ENCODE measurements around the gene APLF. TPM values are rescaled to one million over a fixed set of nuclear protein-coding genes. Genes with fewer than 3 reads are reported as not detected.

APLF gene
- total RNA-seq, 1 donor from 2014 or later, result 2.5 TPM

DNA sequence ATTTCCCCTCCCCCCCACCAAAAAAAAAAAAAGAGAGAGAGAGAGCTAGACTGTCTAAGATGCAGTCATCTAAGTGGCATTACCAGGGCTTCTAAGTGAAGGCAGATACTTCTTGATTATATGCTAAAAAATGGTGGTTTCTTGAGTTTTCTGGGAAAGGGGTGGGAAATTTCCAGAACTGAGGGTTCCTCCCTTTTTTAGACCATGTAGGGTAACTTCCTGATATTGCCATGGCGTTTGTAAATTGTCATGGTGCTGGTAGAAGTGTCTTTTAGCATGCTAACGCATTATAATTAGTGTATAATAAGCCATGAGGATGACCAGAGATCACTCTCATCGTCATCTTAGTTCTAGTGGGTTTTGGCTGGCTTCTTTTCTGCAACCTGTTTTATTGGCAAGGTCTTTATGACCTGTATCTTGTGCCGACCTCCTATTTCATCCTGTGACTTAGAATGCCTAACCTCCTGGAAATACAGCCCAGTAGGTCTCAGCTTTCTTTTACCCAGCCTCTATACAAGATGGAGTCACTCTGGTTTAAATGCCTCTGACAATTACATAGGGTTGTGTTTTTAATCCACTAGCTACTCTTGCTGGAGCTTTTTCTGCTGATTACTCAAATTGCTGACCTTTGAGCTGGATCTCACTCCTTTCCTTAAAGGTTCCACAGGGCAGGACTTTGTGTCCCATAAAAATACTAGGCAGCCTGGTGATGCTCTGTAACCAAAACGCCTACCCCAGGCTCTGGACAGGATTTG lies 145.6 kb downstream of the APLF start:
- Histone ChIP-seq H3K9me3 (ENCODE audit: insufficient read depth, low read depth, low read length) (no peaks in the 10 kb centered on the region), H3K36me3 (ENCODE audit: insufficient read depth, low read length) (no peaks in the 10 kb centered on the region), H3K9ac (ENCODE audit: low read length) (no peak overlapping the region), H3K79me2 (ENCODE audit: insufficient read depth, low read length) (no peaks in the 10 kb centered on the region), H3K4me3 (ENCODE audit: insufficient read depth, low read depth, low read length) (no peak overlapping the region), H3K4me1 (ENCODE audit: insufficient read depth, low read length) (no peaks in the 10 kb centered on the region), H3K4me2 (ENCODE audit: low read length) (no peak overlapping the region), H3K27ac (ENCODE audit: low read depth, low read length) (no peak overlapping the region), H4K20me1 (ENCODE audit: insufficient read depth, low read length) (no peaks in the 10 kb centered on the region), H3K27me3 (ENCODE audit: insufficient read depth, low read length) (no peaks in the 10 kb centered on the region), H2AFZ (ENCODE audit: low read depth, low read length) (no peak overlapping the region)
- no peak overlapping the region for H3K4me3 Mint-ChIP-seq (ENCODE audit: unreplicated experiment)
- FAIRE-seq, result no peak
- no peak for TF ChIP-seq EZH2 (IDR thresholded peaks at IDR 0.05; ENCODE audit: insufficient read depth, low read length)
- TF ChIP-seq, protein P1, sequence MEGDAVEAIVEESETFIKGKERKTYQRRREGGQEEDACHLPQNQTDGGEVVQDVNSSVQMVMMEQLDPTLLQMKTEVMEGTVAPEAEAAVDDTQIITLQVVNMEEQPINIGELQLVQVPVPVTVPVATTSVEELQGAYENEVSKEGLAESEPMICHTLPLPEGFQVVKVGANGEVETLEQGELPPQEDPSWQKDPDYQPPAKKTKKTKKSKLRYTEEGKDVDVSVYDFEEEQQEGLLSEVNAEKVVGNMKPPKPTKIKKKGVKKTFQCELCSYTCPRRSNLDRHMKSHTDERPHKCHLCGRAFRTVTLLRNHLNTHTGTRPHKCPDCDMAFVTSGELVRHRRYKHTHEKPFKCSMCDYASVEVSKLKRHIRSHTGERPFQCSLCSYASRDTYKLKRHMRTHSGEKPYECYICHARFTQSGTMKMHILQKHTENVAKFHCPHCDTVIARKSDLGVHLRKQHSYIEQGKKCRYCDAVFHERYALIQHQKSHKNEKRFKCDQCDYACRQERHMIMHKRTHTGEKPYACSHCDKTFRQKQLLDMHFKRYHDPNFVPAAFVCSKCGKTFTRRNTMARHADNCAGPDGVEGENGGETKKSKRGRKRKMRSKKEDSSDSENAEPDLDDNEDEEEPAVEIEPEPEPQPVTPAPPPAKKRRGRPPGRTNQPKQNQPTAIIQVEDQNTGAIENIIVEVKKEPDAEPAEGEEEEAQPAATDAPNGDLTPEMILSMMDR (IDR thresholded peaks at IDR 0.05; ENCODE audit: insufficient read depth, low read depth, low read length), result no peak
- no peak for DNase-seq (ENCODE audit: low read depth)
- H3K27ac Mint-ChIP-seq (ENCODE audit: unreplicated experiment), result no peak overlapping the region
- peaks cover 4% of the 10 kb centered on the region for H3K36me3 Mint-ChIP-seq (ENCODE audit: low read depth, unreplicated experiment)
- no peaks in the 10 kb centered on the region for H3K4me1 Mint-ChIP-seq (ENCODE audit: low read depth, unreplicated experiment)
- H3K9me3 Mint-ChIP-seq (ENCODE audit: unreplicated experiment), result peaks cover 5% of the 10 kb centered on the region
- no peaks in the 10 kb centered on the region for H3K27me3 Mint-ChIP-seq (ENCODE audit: low read depth, unreplicated experiment)

DNA sequence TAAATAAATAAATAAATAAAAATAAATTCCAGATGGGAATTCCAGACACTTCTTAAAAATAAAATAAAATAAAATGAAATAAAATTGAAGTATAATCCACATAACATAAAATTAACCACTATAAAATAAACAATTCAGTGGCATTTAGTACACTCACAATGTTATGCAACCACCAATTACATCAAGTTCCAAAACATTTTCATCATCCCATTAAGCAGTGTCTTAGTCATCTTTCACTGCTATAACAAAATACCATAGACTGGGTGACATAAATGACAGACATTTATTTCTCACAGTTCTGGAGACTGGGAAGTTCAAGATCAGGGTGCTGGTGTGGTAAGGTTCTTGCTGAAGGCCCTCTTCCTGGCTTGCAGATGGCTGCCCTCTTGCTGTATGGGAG lies 153.4 kb downstream of the APLF start:
- H3K79me2 ChIP-seq (ENCODE audit: insufficient read depth, low read length), result no peaks in the 10 kb centered on the region
- H3K9me3 Mint-ChIP-seq (ENCODE audit: unreplicated experiment), result peaks cover 5% of the 10 kb centered on the region
- no peaks in the 10 kb centered on the region for H4K20me1 ChIP-seq (ENCODE audit: insufficient read depth, low read length)
- FAIRE-seq (no peak), DNase-seq (ENCODE audit: low read depth) (no peak)
- H3K27me3 Mint-ChIP-seq (ENCODE audit: low read depth, unreplicated experiment), result no peaks in the 10 kb centered on the region
- no peaks in the 10 kb centered on the region for H3K4me1 Mint-ChIP-seq (ENCODE audit: low read depth, unreplicated experiment)
- H2AFZ ChIP-seq (ENCODE audit: low read depth, low read length), result no peak overlapping the region
- H3K4me1 ChIP-seq (ENCODE audit: insufficient read depth, low read length), result no peaks in the 10 kb centered on the region
- H3K9me3 ChIP-seq (ENCODE audit: insufficient read depth, low read depth, low read length), result no peaks in the 10 kb centered on the region
- H3K27ac ChIP-seq (ENCODE audit: low read depth, low read length), result no peak overlapping the region
- no peak overlapping the region for H3K4me2 ChIP-seq (ENCODE audit: low read length)
- no peaks in the 10 kb centered on the region for H3K27me3 ChIP-seq (ENCODE audit: insufficient read depth, low read length)
- H3K4me3 Mint-ChIP-seq (ENCODE audit: unreplicated experiment), result no peak overlapping the region
- H3K4me3 ChIP-seq (ENCODE audit: insufficient read depth, low read depth, low read length), result no peak overlapping the region
- no peak for TF ChIP-seq EZH2 (IDR thresholded peaks at IDR 0.05; ENCODE audit: insufficient read depth, low read length)
- TF ChIP-seq, protein P1 (IDR thresholded peaks at IDR 0.05; ENCODE audit: insufficient read depth, low read depth, low read length), result no peak
- H3K36me3 ChIP-seq (ENCODE audit: insufficient read depth, low read length), result no peaks in the 10 kb centered on the region
- H3K27ac Mint-ChIP-seq (ENCODE audit: unreplicated experiment), result no peak overlapping the region
- no peaks in the 10 kb centered on the region for H3K36me3 Mint-ChIP-seq (ENCODE audit: low read depth, unreplicated experiment)
- H3K9ac ChIP-seq (ENCODE audit: low read length), result no peak overlapping the region

DNA sequence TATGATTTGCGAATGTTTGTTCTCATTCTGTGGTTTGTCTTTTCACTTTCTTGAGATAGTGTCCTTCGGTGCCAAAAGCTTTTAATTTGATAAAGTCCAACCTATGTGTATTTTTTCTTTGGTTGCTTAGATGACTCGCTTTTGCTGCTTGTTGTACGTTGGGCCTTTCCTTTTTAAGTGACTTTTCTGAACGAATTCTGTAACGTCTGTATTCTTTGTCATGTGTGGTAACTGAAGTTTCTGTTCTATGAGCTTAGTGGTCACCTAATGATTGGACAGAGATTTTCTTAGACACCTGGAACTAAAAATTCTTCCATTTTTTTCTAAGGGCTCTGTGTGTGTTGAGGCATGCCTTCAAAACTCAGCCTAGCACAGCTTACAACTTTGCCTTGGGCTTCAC lies 156.4 kb downstream of the APLF start:
- Histone ChIP-seq H2AFZ (ENCODE audit: low read depth, low read length) (no peak overlapping the region), H3K4me2 (ENCODE audit: low read length) (no peak overlapping the region), H4K20me1 (ENCODE audit: insufficient read depth, low read length) (no peaks in the 10 kb centered on the region), H3K9me3 (ENCODE audit: insufficient read depth, low read depth, low read length) (no peaks in the 10 kb centered on the region), H3K27ac (ENCODE audit: low read depth, low read length) (no peak overlapping the region), H3K9ac (ENCODE audit: low read length) (no peak overlapping the region), H3K27me3 (ENCODE audit: insufficient read depth, low read length) (peaks cover 2% of the 10 kb centered on the region), H3K4me1 (ENCODE audit: insufficient read depth, low read length) (no peaks in the 10 kb centered on the region), H3K4me3 (ENCODE audit: insufficient read depth, low read depth, low read length) (no peak overlapping the region), H3K79me2 (ENCODE audit: insufficient read depth, low read length) (no peaks in the 10 kb centered on the region), H3K36me3 (ENCODE audit: insufficient read depth, low read length) (no peaks in the 10 kb centered on the region)
- Mint-ChIP-seq H3K27me3 (ENCODE audit: low read depth, unreplicated experiment) (peaks cover 5% of the 10 kb centered on the region), H3K9me3 (ENCODE audit: unreplicated experiment) (peaks cover 5% of the 10 kb centered on the region), H3K4me3 (ENCODE audit: unreplicated experiment) (no peak overlapping the region), H3K4me1 (ENCODE audit: low read depth, unreplicated experiment) (no peaks in the 10 kb centered on the region), H3K27ac (ENCODE audit: unreplicated experiment) (no peak overlapping the region), H3K36me3 (ENCODE audit: low read depth, unreplicated experiment) (no peaks in the 10 kb centered on the region)
- no peak for FAIRE-seq
- DNase-seq (ENCODE audit: low read depth), result no peak
- no peak for TF ChIP-seq EZH2 (IDR thresholded peaks at IDR 0.05; ENCODE audit: insufficient read depth, low read length)
